GM21619 (cell line): ENCODE results near the gene MTPN.
A peak's percentile ranks its signal among the peaks of the same experiment; 100 is the strongest.

Experiments
- ATAC-seq: cut with Tn5 transposase; IDR thresholded peaks from one replicate; pipeline ENCODE4 v1.9.1; 2021; ENCODE audit not compliant: unreplicated experiment

MTPN gene, protein sequence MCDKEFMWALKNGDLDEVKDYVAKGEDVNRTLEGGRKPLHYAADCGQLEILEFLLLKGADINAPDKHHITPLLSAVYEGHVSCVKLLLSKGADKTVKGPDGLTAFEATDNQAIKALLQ

DNA sequence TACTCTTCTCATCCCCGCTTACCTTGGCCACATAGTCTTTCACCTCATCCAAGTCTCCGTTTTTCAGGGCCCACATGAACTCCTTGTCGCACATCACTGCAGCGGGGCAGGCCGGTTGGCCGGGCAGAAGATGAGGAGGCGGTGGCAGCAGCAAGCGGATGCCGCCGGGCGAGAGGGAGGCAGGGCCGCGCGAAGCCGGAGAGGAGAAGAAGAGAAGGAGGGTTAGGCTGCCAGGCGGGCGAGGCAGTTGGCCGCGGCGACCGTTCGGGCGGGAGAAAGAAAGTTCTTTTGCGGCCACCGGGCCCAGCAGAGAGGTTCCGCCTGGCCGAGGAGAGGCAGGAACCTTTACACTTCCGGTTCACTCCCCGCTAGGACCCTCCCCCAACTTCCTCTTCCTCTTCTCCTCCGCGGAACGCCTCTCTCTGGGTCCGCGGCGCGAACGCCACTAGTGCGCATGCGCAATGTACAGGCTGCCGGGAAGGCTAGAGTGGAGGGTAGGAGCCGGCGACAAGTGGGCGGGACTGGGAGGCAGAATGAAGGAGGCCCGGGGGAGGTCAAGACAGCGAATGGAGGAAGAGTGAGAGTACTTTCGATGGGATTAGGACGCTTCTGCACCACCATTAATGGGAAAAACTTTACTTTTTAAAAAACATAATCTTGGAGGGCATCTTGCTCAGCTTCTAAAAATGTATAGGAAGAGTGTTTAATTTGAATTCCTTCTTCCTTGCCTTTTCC lies at the start of gene MTPN:
Gene MTPN (minus strand): TSS at position 353 of the 735 bp plus-strand sequence. CDS start 259 bp downstream, at position 94.
- peak; percentile 58 for ATAC-seq

DNA sequence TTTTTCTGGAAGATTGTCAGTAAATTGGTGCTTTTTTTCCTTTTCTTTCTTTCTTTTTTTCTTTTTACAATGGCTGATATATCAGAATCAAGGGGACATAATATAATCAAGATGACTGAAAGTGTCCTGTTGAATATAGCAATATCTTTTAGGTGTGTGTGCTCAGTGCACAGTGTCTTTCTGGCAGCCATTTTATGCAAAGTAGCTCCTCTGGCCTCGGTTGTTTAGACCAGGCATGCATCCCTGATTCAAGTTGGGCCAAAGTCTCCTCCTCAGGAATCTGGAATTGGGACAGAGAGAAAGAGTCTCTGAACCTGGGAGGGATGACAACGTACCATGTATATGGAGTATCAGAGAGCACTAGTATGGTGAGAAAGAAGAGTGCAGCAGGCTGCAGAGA lies 49.0 kb upstream of the MTPN start:
- ATAC-seq: no peak

DNA sequence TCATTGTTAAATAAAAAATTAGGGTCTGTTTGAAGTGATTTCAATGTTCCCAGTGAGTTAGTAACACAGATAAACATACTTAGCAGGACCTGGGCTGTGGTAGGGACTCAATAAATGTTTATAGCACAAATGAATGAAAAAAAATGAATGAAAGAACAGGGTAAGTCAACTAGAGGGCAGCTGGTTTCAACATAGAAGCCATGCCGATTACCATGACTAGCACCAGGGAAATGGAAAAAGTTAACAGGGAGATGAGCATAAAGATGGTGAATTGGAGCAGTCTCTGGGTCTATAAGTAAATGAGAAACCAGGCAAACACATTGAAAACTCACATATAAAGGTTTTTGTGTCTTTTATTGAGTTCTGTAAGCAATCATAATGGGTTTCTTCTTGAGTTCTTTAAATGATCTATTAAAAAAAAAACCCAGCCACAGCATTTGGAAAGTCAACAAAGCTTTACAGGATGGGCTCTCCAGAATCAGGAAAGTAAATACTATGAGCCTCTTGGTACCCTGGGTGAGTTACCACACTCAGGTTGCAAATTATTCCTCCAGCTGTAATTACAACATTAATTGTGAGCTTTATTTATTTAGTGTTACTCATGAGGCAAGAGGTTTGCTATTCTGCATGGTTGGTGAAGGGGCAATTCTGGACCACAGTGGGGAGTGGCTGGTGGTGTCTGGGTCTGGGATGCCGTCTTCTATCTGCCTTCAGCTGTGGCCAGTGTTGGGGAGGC lies 46.1 kb upstream of the MTPN start:
- no peak for ATAC-seq

DNA sequence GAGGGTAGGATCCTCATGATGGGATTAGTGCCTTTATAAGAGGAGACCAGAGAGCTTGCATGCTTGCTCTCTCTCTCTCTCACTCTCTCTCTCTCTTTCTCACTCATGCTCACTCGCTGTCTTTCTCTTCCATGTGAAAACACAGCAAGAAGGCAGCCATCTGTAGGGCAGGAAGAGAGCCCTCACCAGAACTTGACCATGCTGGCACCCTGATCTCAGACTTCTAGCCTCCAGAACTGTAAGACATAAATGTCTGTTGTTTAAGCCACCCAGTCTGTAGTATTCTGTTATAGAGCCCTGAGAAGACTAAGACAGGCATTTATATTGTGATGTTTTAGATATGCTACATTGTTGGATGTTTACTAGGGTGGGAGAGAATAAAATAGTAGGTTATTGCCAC lies 43.4 kb upstream of the MTPN start:
- ATAC-seq: no peak

DNA sequence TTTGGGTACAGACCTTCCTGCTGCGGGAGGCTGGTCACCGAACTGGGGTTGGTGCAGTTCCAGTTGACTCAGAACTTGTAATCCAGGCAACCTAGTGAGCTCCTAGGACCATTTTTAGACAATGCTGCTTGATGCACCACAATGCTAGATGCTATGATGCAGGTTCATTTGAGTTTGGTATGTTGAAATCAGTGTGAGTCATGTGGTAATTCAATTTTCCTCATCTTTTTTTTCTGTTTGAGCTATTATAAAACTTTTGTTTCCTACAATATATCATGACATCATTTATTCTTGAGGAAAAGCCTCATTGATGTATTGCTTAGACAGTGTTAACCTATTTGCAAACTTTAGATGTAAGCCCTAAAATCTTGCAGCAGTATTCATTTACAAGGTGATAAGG lies 40.9 kb upstream of the MTPN start:
- no peak for ATAC-seq

DNA sequence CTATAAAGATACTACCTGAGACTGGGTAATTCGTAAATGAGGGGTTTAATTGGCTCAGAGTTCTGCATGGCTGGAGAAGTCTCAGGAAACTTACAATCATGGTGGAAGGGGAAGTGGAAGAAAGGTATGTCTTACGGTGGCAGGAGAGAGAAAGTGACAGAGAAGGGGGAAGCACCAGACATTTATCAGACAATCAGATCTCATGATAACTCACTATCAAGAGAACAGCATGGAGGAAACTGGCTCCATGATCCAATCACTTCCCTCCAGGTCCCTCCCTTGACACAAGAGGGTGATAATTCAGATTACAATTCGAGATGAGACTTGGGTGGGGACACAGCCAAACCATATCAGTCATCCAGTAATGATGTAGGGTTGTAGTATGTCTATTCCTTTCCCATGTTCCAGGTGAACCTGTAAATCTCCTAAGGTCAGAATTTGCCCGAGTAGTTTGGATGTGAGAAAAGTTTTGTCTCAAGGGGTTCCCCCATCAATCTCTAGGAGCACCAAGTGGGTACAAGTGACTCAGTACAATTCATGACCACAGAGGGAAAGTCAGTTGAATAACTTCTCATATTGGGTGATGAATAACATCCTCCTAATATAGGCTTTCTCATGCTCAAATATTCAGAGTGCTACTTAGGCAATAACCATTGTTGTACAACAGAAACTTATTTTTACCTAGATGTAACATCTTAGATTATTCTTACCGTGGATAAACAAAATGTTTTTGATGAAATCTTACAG lies 39.7 kb upstream of the MTPN start:
- ATAC-seq: peak; percentile 73

DNA sequence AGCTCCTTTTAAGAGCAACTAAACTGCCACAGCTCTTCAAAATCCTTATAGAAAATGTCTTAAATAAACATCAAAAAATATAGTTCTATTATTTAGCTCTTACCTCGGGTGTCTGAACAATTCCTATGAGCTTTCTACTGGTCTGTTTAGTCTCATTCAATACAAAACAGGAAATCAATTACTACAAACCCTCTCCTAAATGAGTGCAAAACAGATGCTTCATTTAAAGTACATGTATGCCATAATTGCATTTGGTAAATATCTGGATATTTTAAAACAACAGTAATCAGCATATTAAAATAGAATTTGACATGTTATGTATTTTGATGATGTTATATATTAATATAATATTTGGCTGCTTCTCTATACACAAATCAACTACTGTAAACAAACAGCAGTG lies 38.5 kb upstream of the MTPN start:
- no peak for ATAC-seq

DNA sequence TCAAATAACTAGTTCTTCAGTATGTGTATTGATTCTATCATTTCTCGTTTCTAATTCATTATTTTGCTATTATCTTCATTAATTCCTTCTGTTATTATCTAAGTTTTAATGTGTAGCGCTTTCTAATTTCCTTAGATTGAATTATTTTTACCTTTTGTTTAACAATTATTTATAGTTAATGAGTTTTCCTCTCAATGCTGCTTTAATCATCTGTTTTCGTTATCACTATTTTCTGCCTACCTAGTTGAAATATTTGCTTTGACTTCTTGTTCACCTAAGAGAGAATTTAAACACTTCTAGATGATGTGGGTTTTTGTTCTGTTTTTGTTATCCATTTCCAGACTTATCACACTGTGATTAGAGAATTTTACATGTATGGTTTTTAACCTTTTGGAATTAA lies 37.5 kb upstream of the MTPN start:
- no peak for ATAC-seq

DNA sequence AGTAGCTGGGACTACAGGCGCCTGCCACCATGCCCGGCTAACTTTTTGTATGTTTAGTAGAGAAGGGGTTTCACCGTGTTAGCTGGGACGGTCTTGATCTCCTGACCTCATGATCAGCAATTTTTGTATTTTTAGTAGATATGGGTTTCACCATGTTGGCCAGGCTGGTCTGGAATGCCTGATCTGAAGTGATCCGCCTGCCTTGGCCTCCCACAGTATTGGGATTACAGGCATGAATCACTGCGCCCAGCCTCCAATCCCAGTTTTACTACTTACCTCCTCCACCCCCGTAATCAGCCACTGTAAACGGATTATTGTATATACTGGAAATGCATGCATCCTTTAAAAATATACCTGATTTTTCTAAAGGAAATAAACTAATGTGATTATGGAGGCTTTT lies 35.1 kb upstream of the MTPN start:
- no peak for ATAC-seq

DNA sequence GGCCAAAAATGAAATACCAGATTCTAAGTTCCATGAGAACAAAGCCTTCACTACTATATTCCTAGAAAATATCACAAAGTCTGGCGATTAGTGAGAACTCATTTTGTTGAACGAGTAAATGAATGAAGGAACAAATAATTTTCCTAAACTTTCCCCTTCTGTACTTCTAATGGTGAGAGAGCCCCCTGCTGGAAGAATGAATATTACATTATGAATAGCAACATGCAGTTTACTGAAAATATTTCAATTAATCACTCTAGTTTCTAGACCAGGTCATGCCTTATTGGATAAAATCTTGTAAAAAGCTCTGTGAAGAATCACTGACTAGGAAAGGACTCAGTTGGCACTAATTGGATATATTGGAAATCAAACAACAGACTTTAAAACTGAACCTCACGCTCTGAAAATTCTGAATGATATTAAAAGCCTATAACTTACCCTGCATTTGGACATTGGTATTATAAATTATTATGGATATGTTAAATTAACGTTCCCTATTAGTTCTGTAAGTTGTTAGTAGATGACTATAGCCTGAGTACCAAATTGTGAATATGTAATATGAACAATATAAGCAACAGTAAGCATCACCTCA lies 32.4 kb upstream of the MTPN start:
- no peak for ATAC-seq

DNA sequence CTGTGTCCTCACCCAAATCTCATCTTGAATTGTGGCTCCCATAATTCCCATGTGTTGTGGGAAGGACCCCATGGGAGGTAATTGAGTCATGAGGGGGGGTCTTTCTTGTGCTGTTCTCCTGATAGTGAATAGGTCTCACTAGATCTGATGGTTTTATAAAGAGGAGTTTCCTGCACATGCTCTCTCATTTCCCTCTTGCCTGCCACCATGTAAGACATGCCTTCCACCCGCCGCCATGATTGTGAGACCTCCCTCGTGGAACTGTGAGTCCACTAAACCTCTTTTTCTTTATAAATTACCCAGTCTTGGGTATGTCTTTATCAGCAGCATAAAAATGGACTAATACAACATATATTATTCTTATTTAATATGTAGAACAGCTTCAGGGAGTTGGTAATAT lies 29.0 kb upstream of the MTPN start:
- ATAC-seq: no peak

DNA sequence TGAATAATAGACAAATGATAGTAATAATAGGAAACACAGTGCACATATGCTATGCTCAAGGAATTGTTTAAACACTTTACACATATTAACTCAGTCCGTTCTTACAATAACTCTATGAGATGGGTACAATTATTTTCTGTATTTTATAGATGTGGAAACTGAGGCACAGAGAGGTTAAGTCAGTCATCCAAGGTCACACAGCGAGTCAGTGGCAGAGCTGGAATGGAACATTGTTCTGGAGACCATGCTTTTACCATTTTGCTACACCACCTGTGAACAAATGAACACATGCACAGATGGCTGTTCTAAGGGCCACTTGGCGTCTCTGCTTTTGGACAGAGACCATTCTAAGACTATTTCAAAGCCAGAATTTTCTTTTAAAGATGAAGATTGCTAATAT lies 26.9 kb upstream of the MTPN start:
- ATAC-seq: no peak

DNA sequence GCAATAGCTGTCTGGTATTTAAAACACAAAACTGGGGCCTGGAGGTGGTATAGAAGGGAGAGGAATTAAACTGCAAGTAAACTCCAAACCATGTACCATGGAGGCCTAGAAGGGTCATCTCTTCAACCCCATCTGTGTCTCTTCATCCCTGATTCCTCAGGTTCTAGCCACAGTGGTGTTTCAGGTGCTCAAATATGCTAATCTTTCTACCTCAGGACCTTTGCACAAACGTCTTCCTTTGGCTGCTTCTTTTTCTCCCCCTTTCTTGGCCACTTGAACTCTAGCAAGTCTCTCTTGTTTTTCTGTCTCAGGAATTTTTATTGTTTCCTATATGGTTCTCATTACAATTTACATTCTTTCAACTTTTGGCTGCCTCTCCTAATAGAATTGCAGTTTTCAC lies 25.6 kb upstream of the MTPN start:
- ATAC-seq: no peak

DNA sequence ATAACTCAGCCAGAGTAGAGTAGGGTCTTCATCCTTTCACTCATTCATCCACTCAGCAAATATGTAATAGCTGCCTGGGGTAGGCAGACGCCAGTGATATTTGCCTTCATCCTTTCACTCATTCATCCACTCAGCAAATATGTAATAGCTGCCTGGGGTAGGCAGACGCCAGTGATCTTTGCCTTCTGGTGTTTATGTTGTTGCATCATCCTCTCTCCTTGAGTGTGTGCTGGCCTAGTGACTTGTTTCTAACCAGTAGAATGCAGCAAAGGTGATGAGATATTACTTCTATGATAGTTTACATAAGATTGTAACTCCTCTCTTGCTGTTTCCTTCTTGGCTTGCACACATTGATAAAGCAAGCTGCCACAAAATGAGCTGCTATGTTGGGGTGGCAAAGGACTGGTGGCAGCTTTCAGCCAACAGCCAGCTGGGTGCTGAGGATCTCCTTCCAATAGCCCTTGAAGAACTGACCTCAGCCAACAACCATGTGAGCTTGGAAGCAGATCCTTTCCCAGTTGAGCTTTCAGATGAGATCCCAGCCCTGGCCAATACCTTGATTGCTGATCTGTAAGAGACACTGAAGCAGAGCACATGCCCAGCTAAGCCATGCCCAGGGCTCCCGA lies 23.2 kb upstream of the MTPN start:
- no peak for ATAC-seq

DNA sequence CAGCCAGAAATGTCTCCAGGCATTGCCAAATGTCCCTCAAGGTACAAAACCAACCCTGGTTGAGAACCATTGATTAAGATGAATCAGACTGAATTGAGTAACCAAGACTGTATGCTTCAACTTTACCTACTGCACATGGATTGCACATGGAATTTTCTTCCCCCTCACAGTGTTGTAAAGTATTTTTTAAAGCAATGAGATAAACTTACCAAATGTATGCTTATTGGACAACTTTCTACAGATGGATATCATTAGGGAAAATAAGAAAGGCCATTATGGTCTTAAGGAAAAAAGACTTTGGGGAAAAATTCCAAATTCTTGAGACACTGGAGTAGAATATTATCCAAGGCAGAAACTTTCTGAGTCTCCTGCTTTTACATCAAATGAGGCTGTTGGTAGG lies 20.9 kb upstream of the MTPN start:
- ATAC-seq: no peak

DNA sequence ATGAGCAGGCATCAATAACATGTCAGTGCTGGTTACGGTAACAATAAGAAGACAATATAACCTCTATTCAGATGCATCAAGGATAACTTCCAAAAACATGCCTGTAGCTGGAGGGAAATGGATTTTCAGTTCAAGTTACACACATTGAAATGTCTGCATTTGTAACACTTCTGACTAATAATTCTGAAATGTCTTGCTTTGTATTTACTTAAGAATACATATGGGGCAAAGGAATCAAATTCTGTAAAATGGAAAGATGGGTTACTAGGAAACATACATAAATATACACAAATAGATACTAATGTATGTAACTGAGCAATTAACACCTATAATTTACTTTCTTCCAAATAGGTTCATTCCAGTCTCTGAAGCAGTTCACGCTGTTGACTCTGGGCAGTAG lies 18.6 kb upstream of the MTPN start:
- ATAC-seq: no peak

DNA sequence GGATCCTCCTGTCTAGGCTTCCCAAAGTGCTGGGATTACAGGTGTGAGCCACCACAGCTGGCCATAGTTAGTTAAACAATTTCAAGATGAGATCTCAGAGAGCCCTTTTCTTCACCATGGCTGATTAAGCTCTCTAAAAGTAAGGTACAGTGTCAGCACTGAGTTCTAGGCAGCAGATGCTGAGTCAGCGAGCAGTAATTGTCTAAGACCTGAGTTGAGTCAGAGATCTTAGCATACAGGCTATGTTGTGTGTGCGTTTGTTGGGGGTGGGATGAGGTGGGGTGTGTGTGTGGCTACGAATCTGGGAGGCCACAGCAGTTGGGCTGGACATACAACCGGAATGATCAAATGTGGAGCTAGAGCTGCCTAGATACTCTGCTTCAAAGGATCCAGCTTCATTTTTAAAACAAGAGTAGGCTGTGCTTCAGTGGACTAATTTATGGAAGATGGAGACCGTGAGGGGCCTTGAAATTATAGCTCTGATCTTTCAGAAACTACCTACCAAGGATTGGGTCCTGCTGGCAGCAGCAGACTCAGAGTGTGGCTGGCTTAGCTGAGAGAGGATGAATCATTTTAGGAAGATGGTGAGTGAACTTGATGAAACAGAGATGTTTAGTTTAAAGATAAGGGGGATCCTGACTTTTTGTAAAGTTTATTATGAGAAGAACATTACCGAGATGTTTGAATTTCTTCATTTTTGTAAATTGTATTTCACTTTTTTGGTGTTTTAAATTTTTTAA lies 17.5 kb upstream of the MTPN start:
- no peak for ATAC-seq

DNA sequence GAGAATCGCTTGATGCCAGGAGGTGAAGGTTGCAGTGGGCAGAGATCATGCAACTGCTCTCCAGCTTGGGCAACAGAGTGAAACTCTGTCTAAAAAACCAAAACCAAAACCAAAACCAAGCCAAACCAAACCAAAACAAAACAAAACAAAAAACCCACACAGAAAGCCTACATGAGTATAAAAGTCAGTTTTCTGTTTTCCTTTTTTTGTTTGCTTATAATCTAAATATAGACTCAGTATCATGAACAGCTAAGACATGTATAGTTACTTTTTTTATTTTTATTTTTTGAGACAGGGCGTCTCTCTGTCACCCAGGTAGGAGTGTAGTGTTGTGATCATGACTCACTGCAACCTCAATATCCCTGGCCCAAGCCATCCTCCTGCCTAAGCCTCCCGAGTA lies 16.8 kb upstream of the MTPN start:
- peak; percentile 75 for ATAC-seq

DNA sequence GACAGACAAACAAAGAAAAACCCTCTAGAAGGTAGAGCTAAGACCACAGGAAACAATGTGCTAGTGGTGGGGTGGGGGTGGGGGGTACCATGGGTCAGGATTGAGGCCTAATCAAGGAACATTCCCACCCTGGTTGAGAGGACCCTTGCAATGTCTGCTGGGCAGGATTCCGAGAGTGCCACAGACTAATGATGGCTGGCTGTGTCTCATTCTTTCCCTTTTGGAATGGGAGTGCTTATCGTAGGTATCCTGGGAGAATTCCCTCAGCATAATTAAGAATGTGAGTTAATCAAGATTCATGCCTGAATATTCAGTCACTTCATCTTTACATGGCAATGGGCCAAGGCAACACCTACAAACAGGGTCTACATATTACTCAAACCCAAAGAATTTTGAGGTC lies 14.7 kb upstream of the MTPN start:
- ATAC-seq: no peak

DNA sequence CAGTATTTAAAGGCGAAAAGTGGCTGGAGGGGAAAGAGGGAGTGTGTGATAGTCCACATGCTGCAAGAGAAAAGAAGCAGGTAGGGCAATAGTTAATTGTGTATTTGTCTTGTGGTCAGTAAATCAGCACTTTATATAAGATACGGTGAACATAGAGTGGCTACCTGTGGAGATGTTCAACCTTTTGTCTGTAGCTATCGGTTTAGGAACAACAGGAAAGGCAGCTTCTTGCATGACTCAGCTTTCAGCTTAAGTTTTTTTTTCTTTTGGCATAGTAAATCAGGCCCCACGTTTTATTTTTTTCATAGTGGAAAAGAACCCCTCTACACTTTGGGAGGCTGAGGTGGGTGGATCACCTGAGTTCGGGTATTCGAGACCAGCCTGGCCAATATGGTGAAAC lies 14.2 kb upstream of the MTPN start:
- ATAC-seq: no peak
